Cardiac muscle cell (in vitro differentiated cells and primary cell): ENCODE data around the gene PIP4K2C. TPM values are rescaled to one million over a fixed set of nuclear protein-coding genes. Genes with fewer than 3 reads are reported as not detected.

Source experiments
- DNase-seq, 2 donors: peaks; one replicate each; pipeline versions ENCODE4 v3.0.0 to v3.0.0-alpha.2; 2010 to 2017; ENCODE audit warnings: low read depth in 1 of 2, low spot score in 1 of 2
- H3K27ac ChIP-seq: fragments of 200-600 bp; sonication (generic); 2 replicates; pipeline ENCODE4 v1.5.1; 2016
- H3K27me3 ChIP-seq: fragments of 200-600 bp; sonication (generic); 2 replicates; pipeline ENCODE4 v1.6.0; 2016; ENCODE audit warnings: control low read depth
- H3K36me3 ChIP-seq: fragments of 200-600 bp; sonication (generic); 2 replicates; pipeline ENCODE4 v1.5.1; 2016; ENCODE audit warnings: control low read depth
- H3K4me1 ChIP-seq: fragments of 200-600 bp; sonication (generic); 2 replicates; pipeline ENCODE4 v1.8.1; 2017; ENCODE audit warnings: low read depth, mild to moderate bottlenecking, mixed run types
- H3K4me3 ChIP-seq: fragments of 200-600 bp; sonication (generic); 2 replicates; pipeline ENCODE4 v1.5.1; 2016; ENCODE audit warnings: mild to moderate bottlenecking
- H3K9me3 ChIP-seq: fragments of 200-600 bp; sonication (generic); 2 replicates; pipeline ENCODE4 v1.5.1; 2017; ENCODE audit warnings: low read depth, mild to moderate bottlenecking, control low read depth
- polyA plus RNA-seq: library from polyadenylated mRNA; unstranded; fragments of >200 nt; fragmentation: Nextera tagmentation; extraction: Ambion mirVana; gene quantifications from 2 replicates; pipeline ENCODE4 v1.2.1, GENCODE V29; 2016
- total RNA-seq: library from RNA; depleted of rRNA; stranded (reverse); fragments of >200 nt; gene quantifications from 2 replicates; pipeline ENCODE4 v1.2.3, GENCODE V29; 2016
- TF ChIP-seq, protein P1 (sequence below): IDR thresholded peaks from 2 replicates; pipeline ENCODE4 v1.5.1; 2012; ENCODE audit warnings: low read depth, mild to moderate bottlenecking, low read length

Gene PIP4K2C
- total and polyA plus RNA-seq, 2 experiments from 2014 or later: 15.1 to 25.5 TPM

DNA sequence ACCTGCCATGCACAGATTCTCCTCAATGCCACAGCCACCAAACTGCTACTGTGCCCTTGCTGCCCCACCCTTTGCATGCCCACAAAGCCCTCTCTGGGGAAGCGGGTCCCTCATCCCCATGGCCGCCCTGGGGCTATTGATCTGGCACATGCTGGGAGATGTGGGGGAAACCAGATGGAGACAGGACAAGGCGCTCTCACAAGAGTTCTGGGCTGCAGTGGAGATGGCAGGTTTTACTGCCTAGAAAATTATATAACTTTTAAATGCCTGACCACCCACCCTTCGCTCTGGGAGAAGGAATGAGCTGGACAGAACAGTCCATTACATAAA is 10.6 kb upstream of the PIP4K2C start:
- H3K36me3 ChIP-seq: no peaks in the 10 kb centered on the region
- no peaks in the 10 kb centered on the region for H3K4me1 ChIP-seq
- TF ChIP-seq, protein P1, sequence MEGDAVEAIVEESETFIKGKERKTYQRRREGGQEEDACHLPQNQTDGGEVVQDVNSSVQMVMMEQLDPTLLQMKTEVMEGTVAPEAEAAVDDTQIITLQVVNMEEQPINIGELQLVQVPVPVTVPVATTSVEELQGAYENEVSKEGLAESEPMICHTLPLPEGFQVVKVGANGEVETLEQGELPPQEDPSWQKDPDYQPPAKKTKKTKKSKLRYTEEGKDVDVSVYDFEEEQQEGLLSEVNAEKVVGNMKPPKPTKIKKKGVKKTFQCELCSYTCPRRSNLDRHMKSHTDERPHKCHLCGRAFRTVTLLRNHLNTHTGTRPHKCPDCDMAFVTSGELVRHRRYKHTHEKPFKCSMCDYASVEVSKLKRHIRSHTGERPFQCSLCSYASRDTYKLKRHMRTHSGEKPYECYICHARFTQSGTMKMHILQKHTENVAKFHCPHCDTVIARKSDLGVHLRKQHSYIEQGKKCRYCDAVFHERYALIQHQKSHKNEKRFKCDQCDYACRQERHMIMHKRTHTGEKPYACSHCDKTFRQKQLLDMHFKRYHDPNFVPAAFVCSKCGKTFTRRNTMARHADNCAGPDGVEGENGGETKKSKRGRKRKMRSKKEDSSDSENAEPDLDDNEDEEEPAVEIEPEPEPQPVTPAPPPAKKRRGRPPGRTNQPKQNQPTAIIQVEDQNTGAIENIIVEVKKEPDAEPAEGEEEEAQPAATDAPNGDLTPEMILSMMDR: no peak
- no peaks in the 10 kb centered on the region for H3K9me3 ChIP-seq
- no peak for DNase-seq
- H3K27ac ChIP-seq: no peak overlapping the region
- no peak overlapping the region for H3K4me3 ChIP-seq
- H3K27me3 ChIP-seq: peaks cover 14% of the 10 kb centered on the region

DNA sequence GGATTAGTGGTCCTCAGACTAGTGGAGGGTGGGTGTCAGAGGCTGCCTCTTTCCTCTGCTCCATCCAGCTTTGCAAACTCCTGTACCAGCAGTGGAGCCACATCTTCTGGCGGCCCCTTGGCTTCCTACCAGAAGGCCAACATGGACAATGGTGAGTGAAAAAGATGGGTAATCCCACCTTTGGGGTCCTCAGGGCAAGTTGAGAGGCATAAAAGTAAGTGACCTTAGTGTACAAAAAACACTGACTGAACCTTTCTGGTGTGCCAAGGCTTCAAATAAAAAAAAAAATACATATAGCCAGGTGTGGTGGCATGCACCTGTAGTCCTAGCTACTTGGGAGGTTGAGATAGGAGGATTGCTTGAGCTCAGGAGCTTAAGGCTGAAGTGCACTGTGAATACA is 9.2 kb upstream of the PIP4K2C start:
- Histone ChIP-seq H3K36me3 (no peaks in the 10 kb centered on the region), H3K4me1 (no peaks in the 10 kb centered on the region), H3K27ac (no peak overlapping the region)

DNA sequence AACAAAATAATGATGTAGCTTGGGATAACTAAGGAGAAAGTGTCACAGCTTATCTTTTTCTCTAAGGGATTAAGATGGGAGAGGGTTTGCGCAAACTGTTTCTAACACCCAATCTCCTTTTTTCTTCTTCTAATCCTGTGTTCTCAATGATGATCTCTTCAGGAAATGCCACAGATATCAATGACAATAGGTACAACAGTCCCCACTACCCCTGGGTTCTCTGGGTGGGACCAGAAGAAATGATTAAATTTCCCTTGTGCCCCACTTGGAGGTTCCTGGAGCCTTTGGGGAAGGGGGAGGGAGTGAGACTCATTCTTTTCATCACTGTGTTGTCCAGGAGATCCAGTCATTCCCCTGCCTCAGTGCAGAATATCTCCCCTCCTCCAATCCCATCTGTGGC is 8.6 kb upstream of the PIP4K2C start:
- Histone ChIP-seq H3K4me1 (no peaks in the 10 kb centered on the region), H3K27ac (no peak overlapping the region), H3K9me3 (no peaks in the 10 kb centered on the region), H3K36me3 (no peaks in the 10 kb centered on the region), H3K27me3 (peaks cover 34% of the 10 kb centered on the region), H3K4me3 (no peak overlapping the region)
- no peak for DNase-seq
- TF ChIP-seq, protein P1: no peak

More for the DNA sequence above, 9.2 kb upstream of the PIP4K2C start:
- TF ChIP-seq, protein P1: no peak
- no peaks in the 10 kb centered on the region for H3K9me3 ChIP-seq
- H3K4me3 ChIP-seq: no peak overlapping the region
- DNase-seq: no peak
- peaks cover 27% of the 10 kb centered on the region for H3K27me3 ChIP-seq

DNA sequence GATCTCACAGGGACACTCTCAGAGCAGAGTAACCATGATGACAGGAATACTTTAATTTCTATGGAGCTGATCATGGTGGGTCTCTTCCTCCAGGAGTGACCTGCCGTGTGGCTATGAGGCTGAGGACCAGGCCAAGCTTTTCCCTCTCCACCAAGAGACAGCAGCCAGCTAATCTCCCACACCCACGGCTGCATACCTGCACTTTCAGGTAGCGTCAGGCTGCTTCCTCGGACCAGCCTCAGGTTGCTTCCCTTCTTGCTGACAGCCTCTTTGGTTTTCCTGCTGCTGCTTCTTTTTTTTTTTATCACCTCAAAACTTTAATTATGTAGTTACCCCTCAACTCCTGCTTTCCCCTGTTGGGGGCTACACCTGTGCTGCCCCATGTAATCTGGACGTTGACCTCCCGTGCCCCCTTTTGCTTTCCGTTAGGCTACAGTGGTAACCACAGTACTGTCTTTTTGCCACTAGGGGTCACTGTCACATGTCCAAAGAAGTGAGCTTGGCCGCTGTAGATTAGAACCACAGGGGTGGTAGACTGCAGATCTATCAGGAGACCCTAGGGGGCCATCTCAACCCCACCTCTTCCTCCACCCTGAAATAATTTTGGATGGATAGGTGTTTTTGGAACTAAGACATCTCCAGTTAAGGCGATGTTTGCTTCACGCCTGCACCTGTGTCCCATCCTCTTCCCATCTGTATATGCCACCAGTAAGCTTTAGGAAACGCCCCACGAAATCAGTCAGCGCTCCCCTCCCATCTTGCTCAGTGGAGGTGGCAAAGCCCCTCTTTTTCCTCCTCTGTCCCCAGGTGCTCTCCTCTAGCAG is 7.8 kb upstream of the PIP4K2C start:
- H3K36me3 ChIP-seq: no peaks in the 10 kb centered on the region
- DNase-seq: peak; percentile 86 to 90
- TF ChIP-seq, protein P1: peak; percentile 92
- no peak overlapping the region for H3K27ac ChIP-seq
- H3K9me3 ChIP-seq: no peaks in the 10 kb centered on the region
- H3K27me3 ChIP-seq: peaks cover 41% of the 10 kb centered on the region
- H3K4me1 ChIP-seq: no peaks in the 10 kb centered on the region
- H3K4me3 ChIP-seq: no peak overlapping the region

DNA sequence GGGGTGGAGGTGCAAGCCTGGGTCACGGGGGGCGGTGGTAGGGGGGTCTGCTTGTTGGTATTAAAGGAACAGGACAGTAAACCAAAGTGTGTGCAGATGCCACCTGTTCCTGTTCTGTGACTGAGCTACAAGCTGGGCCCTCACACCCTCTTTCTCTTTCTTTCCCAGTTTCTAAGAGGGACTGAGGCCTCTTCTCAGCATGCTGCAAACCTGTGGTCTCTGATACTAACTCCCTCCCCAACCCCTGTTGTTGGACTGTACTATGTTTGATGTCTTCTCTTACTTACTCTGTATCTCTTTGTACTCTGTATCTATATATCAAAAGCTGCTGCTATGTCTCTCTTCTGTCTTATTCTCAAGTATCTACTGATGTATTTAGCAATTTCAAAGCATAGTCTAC is 6.9 kb upstream of the PIP4K2C start:
- Histone ChIP-seq H3K9me3 (no peaks in the 10 kb centered on the region), H3K36me3 (no peaks in the 10 kb centered on the region), H3K27me3 (peaks cover 50% of the 10 kb centered on the region), H3K4me1 (no peaks in the 10 kb centered on the region), H3K4me3 (no peak overlapping the region), H3K27ac (no peak overlapping the region)
- TF ChIP-seq, protein P1: no peak
- DNase-seq: no peak
